IMR-90 (cell line): Measurements from ENCODE around the gene GSS. TPM values are rescaled to one million over a fixed set of nuclear protein-coding genes. Genes with fewer than 3 reads are reported as not detected.

Source experiments
- ATAC-seq: fragments of 200-7000 bp; cut with Tn5 transposase; 2 replicates; pipeline ENCODE4 v1.9.1; 2020; ENCODE audit warnings: low read depth, mild to moderate bottlenecking, moderate library complexity
- BruUV-seq: library from RNA; stranded (reverse); fragments of 400-500 nt; replicated peaks from 2 replicates; lab custom pipeline; 2021; lab: Mats Ljungman, UMichigan
- CTCF ChIA-PET: fragments of 300-600 bp; formaldehyde crosslinking; extraction: SDS; loops from one replicate; lab custom pipeline; 2021; ENCODE audit warnings: antibody characterized with exemption; lab: Yijun Ruan, JAX
- POLR2A ChIA-PET: fragments of 300-600 bp; sonication (Branson Sonifier 250); formaldehyde crosslinking; loops from one replicate; lab custom pipeline; 2022; ENCODE audit warnings: antibody characterized with exemption; ENCODE audit not compliant: unreplicated experiment; lab: Charles Lee
- DNase-seq: peaks from one replicate; pipeline ENCODE4 v3.0.0; 2013
- H2AFZ ChIP-seq: replicated peaks from 2 replicates; pipeline ENCODE3; 2013; ENCODE audit warnings: low read length, mild to moderate bottlenecking; ENCODE audit not compliant: poor library complexity
- H2AK5ac ChIP-seq: 2 replicates; pipeline ENCODE4 v1.6.1; 2013; ENCODE audit warnings: low read depth, low read length, inconsistent platforms
- H2AK9ac ChIP-seq: replicated peaks from 2 replicates; pipeline ENCODE3; 2013; ENCODE audit warnings: mild to moderate bottlenecking, low read depth, low read length, moderate library complexity; ENCODE audit not compliant: poor library complexity
- H2BK120ac ChIP-seq: 2 replicates; pipeline ENCODE4 v1.6.1; 2013; ENCODE audit warnings: low read depth, low read length, inconsistent platforms
- H2BK15ac ChIP-seq: 3 replicates; pipeline ENCODE4 v1.6.1; 2013; ENCODE audit warnings: low read depth, low read length, inconsistent platforms
- H2BK20ac ChIP-seq: 2 replicates; pipeline ENCODE4 v1.6.1; 2013; ENCODE audit warnings: low read depth, mild to moderate bottlenecking, inconsistent platforms, low read length, moderate library complexity
- H2BK5ac ChIP-seq: 2 replicates; pipeline ENCODE4 v1.6.1; 2013; ENCODE audit warnings: mild to moderate bottlenecking, low read depth, low read length, inconsistent platforms; ENCODE audit not compliant: poor library complexity, severe bottlenecking
- H3K14ac ChIP-seq: replicated peaks from 2 replicates; pipeline ENCODE4 v1.6.1; 2013; ENCODE audit warnings: low read depth, low read length, inconsistent platforms
- H3K18ac ChIP-seq: 2 replicates; pipeline ENCODE4 v1.6.1; 2013; ENCODE audit warnings: low read depth, low read length, control low read depth
- H3K23ac ChIP-seq: 2 replicates; pipeline ENCODE4 v1.6.1; 2013; ENCODE audit warnings: low read depth, low read length, inconsistent platforms
- H3K27ac ChIP-seq: 2 replicates; pipeline ENCODE4 v1.5.1; 2013; ENCODE audit warnings: mild to moderate bottlenecking, control low read depth, low read length; ENCODE audit not compliant: insufficient read depth
- H3K27me3 ChIP-seq: 2 replicates; pipeline ENCODE4 v1.6.1; 2013; ENCODE audit warnings: low read length; ENCODE audit not compliant: control insufficient read depth, insufficient read depth
- H3K36me3 ChIP-seq: 2 replicates; pipeline ENCODE4 v1.6.1; 2013; ENCODE audit warnings: low read length, mixed read lengths; ENCODE audit not compliant: control insufficient read depth, insufficient read depth
- H3K4ac ChIP-seq: 2 replicates; pipeline ENCODE4 v1.6.1; 2013; ENCODE audit warnings: low read depth, low read length, inconsistent platforms
- H3K4me1 ChIP-seq: 2 replicates; pipeline ENCODE4 v1.6.1; 2013; ENCODE audit warnings: low read length, mixed read lengths; ENCODE audit not compliant: control insufficient read depth, insufficient read depth
- H3K4me2 ChIP-seq: 2 replicates; pipeline ENCODE4 v1.6.1; 2013; ENCODE audit warnings: low read depth, mild to moderate bottlenecking, control low read depth, low read length, moderate library complexity
- H3K4me3 ChIP-seq: 2 replicates; pipeline ENCODE4 v1.5.1; 2013; ENCODE audit warnings: low read depth, mild to moderate bottlenecking, control low read depth, low read length, moderate library complexity; ENCODE audit not compliant: insufficient read depth
- H3K56ac ChIP-seq: 2 replicates; pipeline ENCODE4 v1.6.1; 2013; ENCODE audit warnings: low read length, inconsistent platforms; ENCODE audit not compliant: insufficient read depth; ENCODE audit errors: extremely low read depth
- H3K79me1 ChIP-seq, 2 experiments: 2 replicates each; pipeline ENCODE4 v1.6.1; 2013; ENCODE audit warnings: low read length in 2 of 2, inconsistent platforms in 1 of 2, low read depth in 1 of 2
- H3K9ac ChIP-seq: 2 replicates; pipeline ENCODE4 v1.6.1; 2013; ENCODE audit warnings: low read depth, low read length, control low read depth
- H3K9me1 ChIP-seq: 2 replicates; pipeline ENCODE4 v1.6.1; 2013; ENCODE audit warnings: low read length, inconsistent platforms; ENCODE audit not compliant: insufficient read depth
- H3K9me3 ChIP-seq: 2 replicates; pipeline ENCODE4 v1.6.1; 2013; ENCODE audit warnings: low read length; ENCODE audit not compliant: control insufficient read depth, insufficient read depth
- H4K20me1 ChIP-seq: 2 replicates; pipeline ENCODE4 v1.6.1; 2013; ENCODE audit warnings: low read length, inconsistent platforms; ENCODE audit not compliant: insufficient read depth
- H4K5ac ChIP-seq: 2 replicates; pipeline ENCODE4 v1.6.1; 2013; ENCODE audit warnings: mild to moderate bottlenecking, low read depth, low read length, control low read depth
- H4K8ac ChIP-seq, 2 experiments: 2 replicates each; pipeline ENCODE4 v1.6.1; 2013; ENCODE audit warnings: low read depth in 2 of 2, low read length in 2 of 2, control low read depth in 1 of 2, inconsistent platforms in 1 of 2
- H4K91ac ChIP-seq: 2 replicates; pipeline ENCODE4 v1.6.1; 2013; ENCODE audit warnings: low read depth, low read length, inconsistent platforms; ENCODE audit not compliant: insufficient read depth
- BHLHE40 ChIP-seq: fragments of 150-350 bp; IDR thresholded peaks from 2 replicates; pipeline ENCODE4 v1.6.1; 2016; ENCODE audit warnings: mild to moderate bottlenecking, low read depth, low read length
- CEBPB ChIP-seq: IDR thresholded peaks from 2 replicates; pipeline ENCODE4 v1.6.1; 2012; ENCODE audit warnings: low read depth, low read length, improper control_type of control experiment
- CHD1 ChIP-seq: IDR thresholded peaks from 2 replicates; pipeline ENCODE4 v1.6.1; 2012; ENCODE audit warnings: low read depth, low read length, improper control_type of control experiment
- FOS ChIP-seq: fragments of 150-350 bp; IDR thresholded peaks from 2 replicates; pipeline ENCODE4 v1.6.1; 2016; ENCODE audit warnings: low read depth, low read length
- MAFK ChIP-seq: IDR thresholded peaks from 2 replicates; pipeline ENCODE4 v1.6.1; 2012; ENCODE audit warnings: low read depth, low read length, improper control_type of control experiment
- MAZ ChIP-seq: IDR thresholded peaks from 2 replicates; pipeline ENCODE4 v1.6.1; 2012; ENCODE audit warnings: low read depth, mild to moderate bottlenecking, low read length, improper control_type of control experiment, moderate library complexity, borderline replicate concordance
- MXI1 ChIP-seq: IDR thresholded peaks from 2 replicates; pipeline ENCODE4 v1.6.1; 2012; ENCODE audit warnings: low read depth, mild to moderate bottlenecking, low read length, moderate library complexity, borderline replicate concordance
- NFE2L2 ChIP-seq: fragments of 150-350 bp; IDR thresholded peaks from 2 replicates; pipeline ENCODE4 v1.6.1; 2016; ENCODE audit warnings: low read depth, mild to moderate bottlenecking, low read length
- POLR2A ChIP-seq: IDR thresholded peaks from 2 replicates; pipeline ENCODE4 v1.6.1; 2012; ENCODE audit warnings: mild to moderate bottlenecking, low read depth, low read length
- RAD21 ChIP-seq: IDR thresholded peaks from 2 replicates; pipeline ENCODE4 v1.6.1; 2012; ENCODE audit warnings: low read length, improper control_type of control experiment
- RCOR1 ChIP-seq: IDR thresholded peaks from 2 replicates; pipeline ENCODE4 v1.6.1; 2012; ENCODE audit warnings: mild to moderate bottlenecking, low read length, improper control_type of control experiment; ENCODE audit not compliant: insufficient replicate concordance
- RFX5 ChIP-seq: IDR thresholded peaks from 2 replicates; pipeline ENCODE4 v1.8.0; 2012; ENCODE audit warnings: low read depth, mild to moderate bottlenecking, low read length, moderate library complexity
- SMC3 ChIP-seq: fragments of 150-350 bp; IDR thresholded peaks from 2 replicates; pipeline ENCODE4 v1.6.1; 2016; ENCODE audit warnings: low read depth, mild to moderate bottlenecking, antibody characterized with exemption, low read length, moderate library complexity
- WGBS, 2 experiments: methylation state at CpG; one replicate each; pipeline versions ENCODE4 v1.1.5 to v1.1.7; 2013; ENCODE audit warnings: missing lambda C conversion rate in 2 of 2; ENCODE audit not compliant: insufficient read length in 1 of 2; ENCODE audit errors: extremely low coverage in 2 of 2; 5-methylcytosine and 5-hydroxymethylcytosine counted together
- dilution Hi-C: fragments of 300-500 bp; cut with HindIII; formaldehyde crosslinking; loops from one replicate; pipeline ENCODE4 v1.14.3; 2018; ENCODE audit warnings: low sequenced_read_pairs; ENCODE audit not compliant: unreplicated experiment
- in situ Hi-C: fragments of 300-500 bp; cut with MboI; formaldehyde crosslinking; loops from 3 replicates; pipeline ENCODE4 v1.14.3; 2019; ENCODE audit warnings: low sequenced_read_pairs, inconsistent platforms, mixed read lengths
- intact Hi-C: fragments of 100-400 bp; cut with micrococcal nuclease; formaldehyde crosslinking; loops from 2 replicates; pipeline ENCODE4 v1.10.0; 2022
- polyA plus RNA-seq, 3 experiments: library from polyadenylated mRNA; depleted of rRNA; stranded (reverse); fragments of >200 nt; gene quantifications; 2 replicates each; pipeline ENCODE4 v1.2.3, GENCODE V29; 2012; ENCODE audit warnings: low replicate concordance in 1 of 3
- total RNA-seq: library from RNA; depleted of rRNA; stranded (reverse); fragments of >200 nt; gene quantifications from 2 replicates; pipeline ENCODE4 v1.2.3, GENCODE V29; 2012
- TF ChIP-seq, protein P1 (sequence below): fragments of 150-350 bp; IDR thresholded peaks from 2 replicates; pipeline ENCODE4 v1.6.1; 2017; ENCODE audit warnings: mild to moderate bottlenecking, antibody characterized with exemption, low read length, low read depth
- TF ChIP-seq, protein P2 (sequence below): fragments of 150-350 bp; IDR thresholded peaks from 2 replicates; pipeline ENCODE4 v1.6.1; 2016; ENCODE audit warnings: low read depth, mild to moderate bottlenecking, low read length, moderate library complexity, borderline replicate concordance
- TF ChIP-seq, protein P3 (sequence below): conservative IDR thresholded peaks from 2 replicates; pipeline ENCODE4 v1.5.1; 2012; ENCODE audit warnings: mild to moderate bottlenecking, low read depth, low read length, improper control_type of control experiment

The GSS gene
- total and polyA plus RNA-seq, 2 of the 4 experiments (the other 2 are of a cell fraction) = 73.7 to 90.0 TPM

DNA sequence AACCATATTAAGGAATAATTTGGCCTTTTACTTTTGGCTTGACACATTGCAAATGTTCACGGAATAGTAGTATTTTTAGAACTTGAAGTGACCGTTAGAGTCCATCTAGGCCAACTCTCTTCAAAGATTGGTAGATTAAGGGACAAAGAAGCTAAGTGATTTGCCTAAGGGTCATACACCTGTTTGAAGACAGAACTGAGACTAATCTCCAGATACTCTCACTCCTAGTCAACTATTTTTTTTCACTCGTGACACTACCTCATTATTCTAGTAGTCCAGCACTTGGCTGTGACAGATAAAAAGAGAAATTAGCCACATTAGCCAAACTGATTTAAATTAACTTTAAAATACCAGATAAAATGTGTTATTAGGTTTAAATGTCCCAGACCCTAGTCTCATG lies 68.6 kb downstream of the GSS start:
- CTCF ChIA-PET = interaction anchor here (1.4 kb wide), 1 partner anchor 11 kb away, joined by 5 read pairs; the partner anchor contains the start of gene ACSS2
- dilution Hi-C loops = no loop called here

More for the DNA sequence above, 68.6 kb downstream of the GSS start:
- H3K4me2 ChIP-seq = no peak overlapping the region
- ATAC-seq = no peak
- H2AK9ac ChIP-seq = no peak overlapping the region
- H3K9me1 ChIP-seq = no peaks in the 10 kb centered on the region; the same call in 1 of the 2 replicates
- peaks cover 12 to 13% of the 10 kb centered on the region in 2 experiments; a peak in 3 of 4 replicates for H3K79me1 ChIP-seq
- POLR2A ChIA-PET = no interaction called here
- H2AFZ ChIP-seq = no peak overlapping the region
- no peak overlapping the region for H2BK15ac ChIP-seq
- H4K91ac ChIP-seq = no peak overlapping the region
- no peak overlapping the region for H4K5ac ChIP-seq
- H3K9me3 ChIP-seq = no peaks in the 10 kb centered on the region
- no peaks in the 10 kb centered on the region for H4K20me1 ChIP-seq
- no peak overlapping the region for H3K14ac ChIP-seq
- no peak overlapping the region for H3K18ac ChIP-seq
- no TSS peak for BruUV-seq
- H3K4ac ChIP-seq = no peak overlapping the region
- H3K4me3 ChIP-seq = no peak overlapping the region
- no peak overlapping the region for H3K9ac ChIP-seq
- no peaks in the 10 kb centered on the region for H3K27me3 ChIP-seq
- H3K56ac ChIP-seq = no peak overlapping the region
- H3K36me3 ChIP-seq = peaks cover 8% of the 10 kb centered on the region
- intact Hi-C loops = no loop called here
- WGBS, 2 experiments = no CpG with 5 or more reads among the region's 3 CpGs
- H2BK20ac ChIP-seq = no peak overlapping the region
- H2BK5ac ChIP-seq = no peak overlapping the region
- no peak overlapping the region for H2AK5ac ChIP-seq
- H2BK120ac ChIP-seq = no peak overlapping the region
- in situ Hi-C loops = no loop called here
- no peak for DNase-seq
- H4K8ac ChIP-seq = no peak overlapping the region
- peaks cover 7% of the 10 kb centered on the region; the same call in 1 of the 2 replicates for H3K4me1 ChIP-seq
- TF ChIP-seq SMC3 (no peak), CEBPB (no peak), CHD1 (no peak), MAZ (no peak), BHLHE40 (no peak), NFE2L2 (no peak), RFX5 (no peak), MAFK (no peak), FOS (no peak), POLR2A (no peak), RCOR1 (no peak), RAD21 (no peak), MXI1 (no peak)
- TF ChIP-seq, protein P1, sequence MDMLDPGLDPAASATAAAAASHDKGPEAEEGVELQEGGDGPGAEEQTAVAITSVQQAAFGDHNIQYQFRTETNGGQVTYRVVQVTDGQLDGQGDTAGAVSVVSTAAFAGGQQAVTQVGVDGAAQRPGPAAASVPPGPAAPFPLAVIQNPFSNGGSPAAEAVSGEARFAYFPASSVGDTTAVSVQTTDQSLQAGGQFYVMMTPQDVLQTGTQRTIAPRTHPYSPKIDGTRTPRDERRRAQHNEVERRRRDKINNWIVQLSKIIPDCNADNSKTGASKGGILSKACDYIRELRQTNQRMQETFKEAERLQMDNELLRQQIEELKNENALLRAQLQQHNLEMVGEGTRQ = no peak
- TF ChIP-seq, protein P2, sequence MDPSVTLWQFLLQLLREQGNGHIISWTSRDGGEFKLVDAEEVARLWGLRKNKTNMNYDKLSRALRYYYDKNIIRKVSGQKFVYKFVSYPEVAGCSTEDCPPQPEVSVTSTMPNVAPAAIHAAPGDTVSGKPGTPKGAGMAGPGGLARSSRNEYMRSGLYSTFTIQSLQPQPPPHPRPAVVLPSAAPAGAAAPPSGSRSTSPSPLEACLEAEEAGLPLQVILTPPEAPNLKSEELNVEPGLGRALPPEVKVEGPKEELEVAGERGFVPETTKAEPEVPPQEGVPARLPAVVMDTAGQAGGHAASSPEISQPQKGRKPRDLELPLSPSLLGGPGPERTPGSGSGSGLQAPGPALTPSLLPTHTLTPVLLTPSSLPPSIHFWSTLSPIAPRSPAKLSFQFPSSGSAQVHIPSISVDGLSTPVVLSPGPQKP = no peak
- TF ChIP-seq, protein P3, sequence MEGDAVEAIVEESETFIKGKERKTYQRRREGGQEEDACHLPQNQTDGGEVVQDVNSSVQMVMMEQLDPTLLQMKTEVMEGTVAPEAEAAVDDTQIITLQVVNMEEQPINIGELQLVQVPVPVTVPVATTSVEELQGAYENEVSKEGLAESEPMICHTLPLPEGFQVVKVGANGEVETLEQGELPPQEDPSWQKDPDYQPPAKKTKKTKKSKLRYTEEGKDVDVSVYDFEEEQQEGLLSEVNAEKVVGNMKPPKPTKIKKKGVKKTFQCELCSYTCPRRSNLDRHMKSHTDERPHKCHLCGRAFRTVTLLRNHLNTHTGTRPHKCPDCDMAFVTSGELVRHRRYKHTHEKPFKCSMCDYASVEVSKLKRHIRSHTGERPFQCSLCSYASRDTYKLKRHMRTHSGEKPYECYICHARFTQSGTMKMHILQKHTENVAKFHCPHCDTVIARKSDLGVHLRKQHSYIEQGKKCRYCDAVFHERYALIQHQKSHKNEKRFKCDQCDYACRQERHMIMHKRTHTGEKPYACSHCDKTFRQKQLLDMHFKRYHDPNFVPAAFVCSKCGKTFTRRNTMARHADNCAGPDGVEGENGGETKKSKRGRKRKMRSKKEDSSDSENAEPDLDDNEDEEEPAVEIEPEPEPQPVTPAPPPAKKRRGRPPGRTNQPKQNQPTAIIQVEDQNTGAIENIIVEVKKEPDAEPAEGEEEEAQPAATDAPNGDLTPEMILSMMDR = no peak
- H3K23ac ChIP-seq = no peak overlapping the region
- no peak overlapping the region for H3K27ac ChIP-seq
